Endometrial microvascular endothelial cells (primary cell): ENCODE results near the gene DNAJC1. TPM values are rescaled to one million over a fixed set of nuclear protein-coding genes. Genes with fewer than 3 reads are reported as not detected.
"Not testable (repeated sequence)": the region's sequence is repeated elsewhere in the genome, so short reads cannot be mapped to it uniquely, and the experiment has no call there.

Experiments used
- in situ Hi-C: cut with HindIII; loops from 2 replicates; pipeline ENCODE4 v1.10.0; 2017; ENCODE audit warnings: low sequenced_read_pairs, low pct_unique_long_range_greater_than_20kb; ENCODE audit errors: inconsistent ontology term
- total RNA-seq: library from RNA; depleted of rRNA; stranded (reverse); fragments of >200 nt; gene quantifications from one replicate; pipeline ENCODE4 v1.2.3, GENCODE V29; 2015; ENCODE audit errors: inconsistent ontology term

Gene DNAJC1
- total RNA-seq, 1 donor from 2014 or later, result 15.0 TPM

GRCh38 chr10:21925851-21926250, 77.7 kb downstream of the DNAJC1 start:
- in situ Hi-C loops, result no loop called here

- in situ Hi-C loops, result no loop called here
These were observed 79.0 kb downstream of the DNAJC1 start for GRCh38 chr10:21924511-21924910.

DNA sequence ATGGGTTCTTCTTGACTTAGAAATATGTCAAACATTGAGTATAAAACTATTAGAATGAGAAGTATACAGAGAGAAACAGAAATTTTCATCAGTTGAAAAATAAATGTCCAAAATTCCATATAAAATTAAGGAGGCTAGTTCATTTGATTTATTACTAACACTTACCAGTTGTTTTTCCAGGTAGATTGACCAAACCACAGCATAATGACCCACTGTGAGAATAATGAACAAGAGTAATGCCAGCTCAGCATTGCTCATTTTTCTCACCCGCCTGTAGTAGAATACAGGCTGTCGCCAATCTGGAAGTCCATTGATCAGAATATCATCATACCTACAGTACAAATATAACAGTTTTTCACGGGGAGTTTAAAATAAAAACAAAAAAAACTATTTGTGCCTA, 82.9 kb downstream of the DNAJC1 start:
- in situ Hi-C loops, result no loop called here

DNA sequence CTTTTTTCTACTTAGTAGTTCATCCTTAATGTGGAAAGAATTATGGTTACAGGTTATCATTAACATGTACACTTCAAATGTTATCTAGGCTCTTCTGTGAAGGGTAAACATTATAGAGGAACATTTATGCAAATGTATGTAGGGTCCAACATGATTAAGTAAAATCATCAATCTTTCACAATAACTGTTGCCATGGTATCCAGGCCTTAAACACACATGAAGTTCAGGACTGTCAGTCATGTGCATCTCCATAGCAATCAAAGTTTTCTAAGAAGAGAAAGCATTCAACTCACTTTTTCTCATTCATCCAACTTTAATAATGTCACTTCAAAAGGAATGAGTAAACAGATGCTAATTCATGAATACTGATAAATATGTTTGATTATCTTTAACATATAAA, 83.6 kb downstream of the DNAJC1 start:
- in situ Hi-C loops, result no loop called here

GRCh38 chr10:21919117-21919516, 84.4 kb downstream of the DNAJC1 start:
- in situ Hi-C loops, result no loop called here

GRCh38 chr10:21912625-21913024, 90.9 kb downstream of the DNAJC1 start:
- in situ Hi-C loops, result no loop called here

GRCh38 chr10:21910798-21911197, 92.7 kb downstream of the DNAJC1 start:
- in situ Hi-C loops, result no loop called here

DNA sequence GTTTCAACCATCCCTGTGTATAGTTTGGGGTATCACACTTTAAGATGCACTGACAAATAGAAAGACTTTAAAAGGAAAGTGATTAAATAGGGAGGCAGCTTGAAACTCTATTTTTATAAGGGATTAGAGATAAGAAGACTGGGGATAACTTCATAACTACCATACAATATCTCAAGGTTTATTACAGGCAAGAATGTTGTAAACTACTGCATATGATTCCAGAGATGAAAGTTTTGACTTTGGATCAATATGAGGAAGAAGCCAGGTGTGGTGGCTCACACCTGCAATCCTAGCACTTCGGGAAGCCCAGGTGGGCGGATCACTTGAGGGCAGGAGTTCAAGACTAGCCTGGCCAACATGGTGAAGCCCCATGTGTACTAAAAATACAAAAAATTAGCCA, 96.1 kb downstream of the DNAJC1 start:
- in situ Hi-C loops, result no loop called here

GRCh38 chr10:21904930-21905329, 98.6 kb downstream of the DNAJC1 start:
- in situ Hi-C loops, result no loop called here

GRCh38 chr10:21899736-21900135, 103.8 kb downstream of the DNAJC1 start:
- in situ Hi-C loops, result no loop called here

DNA sequence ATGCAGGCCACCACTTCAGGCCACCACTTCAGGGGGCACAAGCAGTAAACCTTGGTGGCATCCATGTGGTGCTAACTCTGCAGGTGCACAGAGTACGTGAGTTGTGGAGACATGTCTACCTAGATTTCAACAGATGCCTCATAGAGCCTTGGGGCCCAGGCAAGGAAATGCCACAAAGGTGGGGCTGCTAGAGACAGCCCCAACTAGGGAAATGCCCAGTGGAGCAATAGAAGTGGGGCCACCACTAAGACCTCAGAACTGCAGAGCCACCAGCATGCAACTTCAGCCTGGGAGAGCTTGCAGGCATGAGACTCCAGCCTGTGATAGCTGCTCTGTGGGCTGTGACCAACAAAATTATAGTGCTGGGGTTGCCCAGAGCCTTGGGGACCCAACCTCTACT, 107.6 kb downstream of the DNAJC1 start:
- in situ Hi-C loops, result no loop called here

DNA sequence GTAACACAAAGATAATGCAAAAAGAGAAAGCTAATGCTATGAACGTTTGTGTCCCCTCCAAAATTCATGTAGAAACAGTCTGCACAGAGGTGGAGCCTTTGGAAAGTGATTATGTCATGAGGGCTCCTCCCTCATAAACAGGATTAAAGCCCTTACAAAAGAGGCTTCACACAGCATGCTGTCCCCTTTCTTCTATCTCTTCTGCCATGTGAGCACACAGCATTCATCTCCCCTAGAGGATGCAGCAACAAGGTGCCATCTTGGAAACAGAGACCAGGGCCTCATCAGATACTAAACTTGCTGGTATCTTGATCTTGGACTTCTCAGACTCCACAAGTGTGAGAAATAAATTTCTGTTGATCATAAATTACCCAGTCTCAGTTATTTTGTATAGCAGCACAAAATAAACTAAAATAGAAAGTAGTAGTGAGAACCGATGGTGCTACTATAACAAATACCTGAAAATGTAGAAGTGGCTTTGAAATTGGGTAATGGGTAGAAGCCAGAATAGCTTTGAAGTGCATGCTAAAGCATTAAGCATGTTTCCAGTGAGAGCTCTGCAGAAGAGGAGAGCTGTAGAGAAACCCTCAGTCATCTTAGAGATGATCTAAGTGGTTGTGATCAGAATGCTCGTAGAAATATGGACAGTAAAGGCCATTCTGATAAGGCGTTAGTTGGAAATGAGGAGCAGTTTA, 108.7 kb downstream of the DNAJC1 start:
- in situ Hi-C loops, result no loop called here

DNA sequence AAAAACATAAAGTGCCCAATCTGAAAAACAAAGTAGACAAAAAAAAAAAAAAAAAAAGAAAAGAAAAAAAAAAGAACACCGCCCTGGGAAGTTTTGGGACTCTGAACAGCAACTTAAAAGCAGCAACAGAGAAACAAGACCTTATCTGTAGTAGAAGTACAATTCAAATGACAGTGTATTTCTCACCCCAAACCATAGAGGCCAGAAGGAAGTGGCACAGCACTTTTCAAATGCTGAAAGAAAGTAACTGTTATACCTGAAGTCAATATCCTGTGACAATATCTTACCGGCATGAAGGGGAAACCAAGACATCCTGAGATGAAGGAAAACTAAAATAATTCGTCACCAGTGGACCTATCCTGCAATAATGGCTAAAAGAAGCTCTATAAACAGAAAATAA, 112.1 kb downstream of the DNAJC1 start:
- in situ Hi-C loops, result no loop called here

- in situ Hi-C loops, result no loop called here
These were observed 113.9 kb downstream of the DNAJC1 start for GRCh38 chr10:21889477-21890275.

GRCh38 chr10:21888959-21889358, 114.6 kb downstream of the DNAJC1 start:
- in situ Hi-C loops, result no loop called here

GRCh38 chr10:21885940-21886339, 117.6 kb downstream of the DNAJC1 start:
- in situ Hi-C loops, result no loop called here

- in situ Hi-C loops, result no loop called here
These were observed 130.3 kb downstream of the DNAJC1 start for GRCh38 chr10:21873198-21873597.

- in situ Hi-C loops, result not testable (repeated sequence)
These were observed 130.8 kb downstream of the DNAJC1 start for GRCh38 chr10:21872771-21873170.

DNA sequence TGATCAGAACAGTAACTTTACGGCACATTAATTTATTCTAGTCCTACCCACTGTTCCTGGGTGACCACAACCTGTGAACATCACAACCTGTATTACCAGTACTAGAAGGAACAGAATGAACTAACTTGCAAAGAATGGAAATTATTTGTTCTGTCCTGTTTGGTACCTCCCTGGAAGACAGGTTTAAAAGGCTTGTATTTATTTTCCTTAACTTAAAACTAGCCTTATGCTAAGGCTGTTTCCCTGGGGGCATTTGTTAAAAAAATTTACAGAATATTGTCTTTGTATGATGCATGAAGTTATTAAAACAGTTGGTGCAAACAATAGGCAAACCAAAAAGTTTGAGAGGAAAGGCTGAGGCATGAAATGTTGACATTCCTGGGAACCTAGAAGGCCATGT, 132.7 kb downstream of the DNAJC1 start:
- in situ Hi-C loops, result no loop called here

GRCh38 chr10:21869087-21869486, 134.4 kb downstream of the DNAJC1 start:
- in situ Hi-C loops, result not testable (repeated sequence)
